EL (cell line): ENCODE results near the gene MRPS24.
"Not testable (repeated sequence)": the region's sequence is repeated elsewhere in the genome, so short reads cannot be mapped to it uniquely, and the experiment has no call there.

Experiments
- DNase-seq: peaks from one replicate; pipeline ENCODE4 v3.0.0-alpha.2; 2016

The MRPS24 gene

DNA sequence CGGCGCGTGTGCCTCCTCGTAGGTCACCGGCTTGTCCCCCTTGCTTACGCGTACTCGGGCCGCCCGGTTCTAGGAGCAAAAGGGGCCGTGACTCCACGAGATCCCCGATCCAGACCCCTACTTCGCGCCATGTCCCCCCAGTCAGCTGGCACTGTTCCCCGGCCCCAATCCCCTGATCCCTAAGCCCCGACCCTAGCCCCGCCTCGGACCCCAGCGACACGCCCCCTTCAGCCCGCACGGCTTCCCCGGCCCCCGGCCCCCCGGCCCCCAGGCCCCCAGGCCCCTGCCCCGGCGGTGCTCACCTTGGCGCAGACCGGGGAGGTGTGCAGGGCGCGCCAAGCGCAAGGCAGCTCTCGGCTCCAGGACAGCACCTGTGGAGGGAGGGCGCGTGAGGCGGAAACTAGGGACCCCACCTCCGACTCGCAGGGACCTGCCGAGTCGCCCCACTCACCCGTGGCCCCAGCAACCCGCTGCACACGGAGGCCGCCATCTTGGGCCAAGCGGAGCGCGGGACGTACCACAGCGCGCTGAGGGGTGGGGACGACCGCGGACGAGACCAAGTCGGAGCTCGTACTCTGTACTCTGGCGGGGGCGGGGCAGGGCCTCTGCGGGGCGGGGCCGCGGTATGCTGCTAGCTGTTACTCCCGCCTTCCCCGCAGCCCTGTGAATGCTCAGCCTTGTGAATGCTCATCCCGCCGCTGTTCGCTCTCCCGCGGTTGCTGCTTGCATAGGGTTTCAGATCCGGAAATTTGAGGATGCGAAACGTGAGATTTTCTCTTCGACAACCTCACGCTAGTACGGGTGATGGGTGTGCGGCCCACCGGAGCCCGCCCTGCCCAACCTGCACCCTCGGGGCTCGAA is at the start of gene MRPS24:
Gene MRPS24 (minus strand): TSS at position 512 of the 861 bp plus-strand sequence. CDS start 22 bp downstream, at position 490.
- DNase-seq, result peak; percentile 96

- DNase-seq, result no peak
These were observed 46.6 kb upstream of the MRPS24 start for GRCh38 chr7:43915907-43916306.

GRCh38 chr7:43914795-43915194 is 45.5 kb upstream of the MRPS24 start:
- DNase-seq, result no peak

DNA sequence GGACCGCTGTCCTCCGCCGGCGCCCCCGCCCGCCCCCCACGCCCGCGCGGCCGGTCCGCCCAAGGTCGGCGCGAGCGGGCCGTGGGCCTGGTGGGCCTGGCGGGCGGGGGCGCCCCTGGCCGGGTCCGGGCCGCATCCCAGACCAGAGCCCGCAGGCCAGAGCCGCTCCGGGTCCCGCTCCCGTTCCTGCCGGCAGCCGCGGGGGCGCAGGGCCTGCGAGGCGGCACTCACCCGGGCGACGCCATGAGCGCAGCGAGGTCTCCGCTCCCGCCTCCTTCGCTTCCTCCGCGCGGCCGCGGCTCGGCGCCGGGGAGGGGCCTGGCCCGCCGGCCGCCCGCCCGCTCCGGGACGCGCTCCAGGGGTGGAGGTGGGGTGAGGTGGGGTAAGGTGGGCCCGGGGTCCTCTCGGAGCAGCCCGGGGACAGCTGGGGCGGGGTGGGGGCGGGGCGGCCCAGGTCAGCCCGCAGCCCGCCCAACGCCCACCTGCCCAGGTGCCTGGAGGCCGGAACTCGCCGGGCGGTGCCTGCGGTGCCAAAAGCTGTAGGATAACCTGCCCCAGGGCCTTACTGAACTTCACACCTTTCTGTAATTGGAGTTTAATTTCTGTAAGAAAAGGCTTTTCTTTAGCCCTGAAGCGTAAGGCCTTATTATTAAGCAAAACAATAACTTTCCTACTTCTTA is 37.2 kb upstream of the MRPS24 start, which contains the start of gene URGCP:
Gene URGCP (minus strand): TSS at position 266 of the 680 bp plus-strand sequence. CDS start 21 bp downstream, at position 245.
- peak; percentile 45 for DNase-seq

DNA sequence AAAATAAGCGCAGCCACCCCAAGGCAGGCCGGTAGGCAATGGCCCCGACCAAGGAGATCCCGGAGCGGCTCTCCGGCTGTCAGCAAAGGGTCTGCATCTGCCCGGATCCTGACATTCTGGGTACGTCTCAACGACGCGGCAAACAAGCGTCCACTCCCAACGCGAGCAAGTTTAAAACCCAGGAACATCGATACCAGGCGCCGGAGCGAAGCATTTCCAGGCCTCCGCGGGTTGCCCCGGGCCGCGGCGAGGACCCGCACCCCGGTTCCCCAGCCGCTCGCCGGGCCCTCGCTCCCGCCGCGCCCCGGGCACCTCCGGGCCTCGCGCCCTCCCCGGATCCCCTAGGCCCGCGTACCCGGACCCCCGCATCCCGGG is 36.6 kb upstream of the MRPS24 start:
- DNase-seq, result peak; percentile 48

DNA sequence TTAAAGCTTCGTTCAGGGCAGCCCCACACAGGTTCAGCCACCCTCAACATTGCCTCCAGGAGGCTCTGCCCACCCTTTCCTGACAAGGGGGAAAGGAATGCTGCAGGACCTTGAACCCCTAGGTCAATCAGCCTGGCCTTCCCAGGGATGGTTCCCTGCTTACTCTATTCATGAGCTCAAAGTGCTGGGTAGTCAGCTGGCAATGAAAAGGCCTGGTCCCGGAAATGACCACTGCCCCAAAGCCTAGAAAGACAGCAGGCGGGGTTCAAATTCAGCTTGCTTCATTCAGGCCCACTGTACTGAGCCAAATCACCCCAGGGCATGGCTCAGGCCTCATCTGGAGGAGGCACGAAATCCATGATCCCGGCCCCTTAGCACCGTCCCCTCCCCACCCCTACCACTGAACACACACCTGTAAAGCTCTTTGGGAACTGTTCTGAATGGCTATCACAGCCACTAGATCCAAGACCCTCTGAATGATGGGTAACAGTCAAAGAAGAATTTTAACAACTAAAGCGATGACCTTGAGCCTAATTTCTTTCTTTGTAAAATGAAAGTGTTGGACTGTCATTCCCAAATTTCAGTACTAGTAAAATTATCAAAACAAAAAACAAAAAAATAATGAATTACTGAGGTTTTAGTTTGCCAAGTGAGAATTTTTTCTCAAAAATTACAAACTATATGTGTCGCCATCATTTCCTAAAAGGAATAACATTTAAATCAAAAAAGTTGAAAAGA is 36.1 kb upstream of the MRPS24 start:
- DNase-seq, result peak; percentile 85

GRCh38 chr7:43904533-43905208 is 35.4 kb upstream of the MRPS24 start:
- peak; percentile 42 for DNase-seq

DNA sequence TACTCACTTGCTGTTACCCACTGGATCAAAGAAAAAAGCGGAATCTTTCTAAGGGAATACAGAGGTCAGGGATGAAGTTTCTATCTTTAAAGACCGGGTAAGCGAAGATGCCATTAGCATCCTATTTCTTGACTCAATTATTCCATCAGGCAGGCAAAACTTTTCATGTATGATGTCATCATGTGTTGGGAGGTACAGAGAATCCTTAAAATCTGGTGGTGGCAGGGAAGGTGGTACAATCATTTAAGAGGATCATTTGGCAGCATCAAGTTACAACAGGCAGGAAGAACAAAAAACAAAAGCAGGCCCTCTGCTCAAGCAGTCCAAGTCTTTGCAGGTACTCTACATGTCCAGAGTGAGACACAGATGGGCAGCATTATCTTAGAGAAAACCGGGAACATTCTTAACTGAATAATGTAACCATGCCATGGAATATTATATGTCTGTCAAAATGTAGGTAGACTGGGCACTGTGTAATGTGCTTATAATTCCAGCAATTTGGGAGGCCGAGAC is 33.3 kb upstream of the MRPS24 start:
- no peak for DNase-seq

GRCh38 chr7:43898571-43898970 is 29.3 kb upstream of the MRPS24 start:
- not testable (repeated sequence) for DNase-seq

DNA sequence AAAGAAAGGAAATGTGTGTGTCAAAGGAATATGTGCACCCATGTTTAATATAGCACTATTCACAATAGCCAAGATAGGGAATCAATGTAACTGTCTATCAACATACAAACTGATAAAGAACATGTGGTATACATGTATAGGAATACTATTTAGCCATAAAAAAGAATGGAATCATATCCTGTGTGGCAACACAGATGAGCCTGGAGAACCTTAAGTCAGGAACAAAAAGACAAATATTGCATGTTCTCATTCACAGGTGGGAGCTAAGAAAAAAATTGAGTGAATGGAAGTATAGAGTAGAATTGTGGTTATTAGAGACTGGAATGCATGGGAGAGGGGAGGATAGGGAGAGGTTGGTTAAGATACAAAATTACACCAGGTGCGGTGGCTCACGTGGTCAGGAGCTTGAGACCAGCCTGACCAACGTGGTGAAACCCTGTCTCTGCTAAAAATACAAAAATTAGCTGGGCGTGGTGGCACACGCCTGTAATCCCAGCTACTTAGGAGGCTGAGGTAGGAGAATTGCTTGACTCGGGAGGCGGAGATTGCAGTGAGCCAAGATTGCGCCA is 26.6 kb upstream of the MRPS24 start:
- DNase-seq, result no peak

- DNase-seq, result no peak
These were observed 22.0 kb upstream of the MRPS24 start for GRCh38 chr7:43891069-43891955.

- DNase-seq, result no peak
These were observed 21.2 kb upstream of the MRPS24 start for GRCh38 chr7:43890468-43890867.

DNA sequence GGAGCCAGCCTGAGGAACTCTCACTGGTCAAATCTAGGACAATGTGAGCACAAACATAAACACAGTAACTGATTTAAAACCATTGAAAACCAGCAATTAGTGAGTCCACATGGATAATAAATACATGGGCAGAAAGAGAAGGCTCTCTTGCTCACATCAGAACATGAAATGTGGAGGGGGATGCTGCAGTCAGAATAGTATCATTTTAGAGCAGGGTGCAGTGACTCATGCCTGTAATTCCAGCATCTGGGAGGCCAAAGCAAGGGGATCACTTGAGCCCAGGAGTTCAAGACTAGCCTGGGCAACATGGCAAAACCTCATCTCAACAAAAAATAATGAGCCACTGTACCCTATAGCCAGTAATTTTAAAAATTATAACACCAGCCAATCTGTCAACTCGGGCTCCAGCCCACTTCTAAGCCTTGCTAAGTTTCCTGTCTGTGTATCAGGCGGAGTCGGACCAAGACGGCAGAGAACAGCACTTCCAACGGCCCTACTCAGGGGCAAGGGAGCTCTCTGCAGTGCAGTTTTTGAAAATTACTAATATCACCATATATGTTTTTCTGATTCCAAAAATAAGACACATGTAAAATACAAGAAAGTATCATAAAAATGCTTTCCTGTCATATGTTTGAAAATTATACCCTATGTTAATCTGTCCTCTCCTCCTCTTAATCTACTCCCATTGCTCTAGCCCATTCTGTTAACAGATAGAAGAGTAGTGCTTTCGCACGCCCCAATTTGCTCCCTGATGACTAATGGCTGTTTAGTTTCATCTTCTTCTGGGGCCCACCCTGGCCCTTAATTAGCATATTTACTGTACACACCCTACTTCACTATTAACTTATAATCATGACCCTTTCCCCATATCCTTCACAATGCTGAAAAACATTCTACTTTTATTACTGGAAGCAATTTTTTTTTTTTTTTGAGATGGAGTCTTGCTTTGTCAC is 20.0 kb upstream of the MRPS24 start:
- peak; percentile 47 for DNase-seq

DNA sequence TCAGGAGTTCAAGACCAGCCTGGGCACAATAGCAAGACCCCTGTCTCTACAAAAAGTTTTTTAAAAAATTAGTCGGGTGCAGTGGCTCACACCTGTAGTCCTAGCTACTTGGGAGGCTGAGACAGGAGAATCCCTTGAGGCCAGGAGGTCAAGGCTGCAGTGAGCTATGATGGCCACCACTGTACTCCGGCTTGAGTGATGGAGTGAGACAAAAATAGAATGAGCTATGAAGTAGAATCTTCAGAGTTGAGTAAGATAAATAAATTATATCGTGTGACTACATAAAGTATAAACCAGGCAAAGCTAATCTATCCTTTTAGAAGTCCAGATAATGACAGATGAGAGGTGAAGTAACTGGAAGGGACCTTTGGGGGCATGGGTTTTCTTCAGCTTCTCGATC is 15.3 kb upstream of the MRPS24 start:
- DNase-seq, result no peak

- peak; percentile 39 for DNase-seq
These were observed 14.9 kb upstream of the MRPS24 start for GRCh38 chr7:43884209-43884608.

GRCh38 chr7:43880596-43880995 is 11.3 kb upstream of the MRPS24 start:
- peak; percentile 80 for DNase-seq

DNA sequence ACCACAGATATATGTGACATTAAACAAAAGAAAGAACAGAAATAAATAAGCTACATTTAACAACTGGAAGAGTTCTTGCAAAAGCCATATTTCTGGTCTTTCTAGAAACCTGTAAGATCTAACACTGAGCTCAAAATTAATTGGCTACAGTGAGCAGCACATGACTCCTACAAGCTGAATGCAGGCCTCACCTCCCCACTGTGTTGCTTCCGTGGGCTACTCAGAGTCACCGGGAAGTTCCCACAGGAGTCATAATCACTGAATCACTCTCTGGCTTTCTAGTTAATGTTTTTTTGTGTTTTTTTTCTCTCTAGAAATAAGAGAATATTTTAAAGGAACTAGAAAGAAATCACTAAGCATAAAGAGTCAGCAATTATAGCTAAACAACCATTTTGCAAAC is 10.2 kb upstream of the MRPS24 start:
- DNase-seq, result peak; percentile 81

GRCh38 chr7:43878867-43879266 is 9.6 kb upstream of the MRPS24 start:
- peak; percentile 55 for DNase-seq

- DNase-seq, result no peak
These were observed 8.9 kb upstream of the MRPS24 start for GRCh38 chr7:43877968-43878864.
